KMS-11 (cell line): Measurements from ENCODE around the gene C16orf92.
A peak's percentile ranks its signal among the peaks of the same experiment; 100 is the strongest.

ENCODE experiments used
- H2AFZ ChIP-seq: fragments of 200-600 bp; sonication (generic); 2 replicates; pipeline ENCODE4 v1.6.1; 2016; ENCODE audit warnings: antibody characterized with exemption, mixed run types, low read depth
- H3K27ac ChIP-seq: fragments of 200-600 bp; sonication (generic); 2 replicates; pipeline ENCODE4 v1.6.1; 2016; ENCODE audit warnings: mild to moderate bottlenecking, mixed run types
- H3K27me3 ChIP-seq: fragments of 200-600 bp; sonication (generic); 2 replicates; pipeline ENCODE4 v1.6.1; 2017; ENCODE audit warnings: mild to moderate bottlenecking, low read depth, mixed run types, moderate library complexity; ENCODE audit not compliant: insufficient read depth
- H3K36me3 ChIP-seq: fragments of 200-600 bp; sonication (generic); 2 replicates; pipeline ENCODE4 v1.6.1; 2017; ENCODE audit warnings: mild to moderate bottlenecking, mixed run types; ENCODE audit not compliant: insufficient read depth
- H3K4me1 ChIP-seq: fragments of 200-600 bp; sonication (generic); 2 replicates; pipeline ENCODE4 v1.6.1; 2016; ENCODE audit warnings: mild to moderate bottlenecking, low read depth, mixed run types; ENCODE audit not compliant: poor library complexity, severe bottlenecking
- H3K4me2 ChIP-seq: fragments of 200-600 bp; sonication (generic); 2 replicates; pipeline ENCODE4 v1.7.0; 2016; ENCODE audit warnings: mild to moderate bottlenecking, mixed run types
- H3K4me3 ChIP-seq: fragments of 200-600 bp; sonication (generic); IDR thresholded peaks from 2 replicates; pipeline ENCODE4 v1.6.1; 2017; ENCODE audit warnings: low read depth, low read length, mixed read lengths; ENCODE audit not compliant: insufficient read depth
- H3K79me2 ChIP-seq: fragments of 200-600 bp; sonication (generic); 2 replicates; pipeline ENCODE4 v1.6.1; 2016; ENCODE audit warnings: low read depth, mixed run types; ENCODE audit not compliant: insufficient read depth
- H3K9ac ChIP-seq: fragments of 200-600 bp; sonication (generic); 2 replicates; pipeline ENCODE4 v1.6.1; 2016; ENCODE audit warnings: mild to moderate bottlenecking, mixed run types
- H4K20me1 ChIP-seq: fragments of 200-600 bp; sonication (generic); 2 replicates; pipeline ENCODE4 v1.6.1; 2016; ENCODE audit warnings: mild to moderate bottlenecking, mixed run types; ENCODE audit not compliant: insufficient read depth
- TF ChIP-seq, protein P1 (sequence below): fragments of 200-600 bp; sonication (generic); conservative IDR thresholded peaks from 2 replicates; pipeline ENCODE4 v1.6.1; 2017; ENCODE audit warnings: low read depth, mild to moderate bottlenecking, antibody characterized with exemption, low read length, moderate library complexity, mixed read lengths

C16orf92 gene

DNA sequence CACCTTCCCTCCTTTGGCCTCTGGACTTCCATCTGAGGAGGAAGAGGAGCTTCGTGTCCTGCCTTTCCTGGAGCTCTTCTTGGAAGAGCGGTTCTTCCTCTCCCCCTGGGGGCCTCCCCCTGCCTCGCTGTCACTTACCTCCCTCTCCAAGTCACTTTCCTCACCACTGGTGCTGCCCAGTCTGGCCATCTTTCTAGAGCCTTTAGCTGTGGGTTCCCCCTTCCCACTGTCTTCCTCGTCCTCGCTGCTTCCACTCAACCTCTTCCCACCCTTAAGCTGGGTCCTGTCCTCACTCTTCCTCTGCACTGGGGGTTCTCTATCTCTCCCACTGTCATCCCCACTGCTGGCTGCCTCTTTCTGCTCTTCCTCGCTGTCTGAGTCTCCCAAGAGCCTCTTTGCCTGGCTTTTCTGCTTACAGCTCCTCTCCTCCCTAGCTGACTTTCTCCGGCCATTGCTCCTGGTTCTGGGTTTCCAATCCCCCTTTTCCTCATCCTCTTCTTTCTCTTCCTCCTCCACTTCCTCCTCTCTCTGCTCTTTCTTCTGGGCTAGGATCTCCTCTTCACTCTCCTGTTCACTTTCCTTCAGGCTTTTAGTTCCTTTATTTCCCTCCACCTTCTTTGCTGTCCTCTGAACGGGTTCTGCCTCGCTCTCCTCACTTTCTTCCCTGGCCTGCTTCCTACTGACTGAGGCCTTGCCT lies 28.9 kb upstream of the C16orf92 start:
- H3K36me3 ChIP-seq, result no peaks in the 10 kb centered on the region
- no peak overlapping the region for H3K4me3 ChIP-seq
- no peaks in the 10 kb centered on the region for H4K20me1 ChIP-seq
- H2AFZ ChIP-seq, result no peak overlapping the region
- peaks cover 17% of the 10 kb centered on the region for H3K4me1 ChIP-seq
- H3K9ac ChIP-seq, result peak overlapping the region; percentile 100; the same call in 1 of the 2 replicates
- TF ChIP-seq, protein P1, sequence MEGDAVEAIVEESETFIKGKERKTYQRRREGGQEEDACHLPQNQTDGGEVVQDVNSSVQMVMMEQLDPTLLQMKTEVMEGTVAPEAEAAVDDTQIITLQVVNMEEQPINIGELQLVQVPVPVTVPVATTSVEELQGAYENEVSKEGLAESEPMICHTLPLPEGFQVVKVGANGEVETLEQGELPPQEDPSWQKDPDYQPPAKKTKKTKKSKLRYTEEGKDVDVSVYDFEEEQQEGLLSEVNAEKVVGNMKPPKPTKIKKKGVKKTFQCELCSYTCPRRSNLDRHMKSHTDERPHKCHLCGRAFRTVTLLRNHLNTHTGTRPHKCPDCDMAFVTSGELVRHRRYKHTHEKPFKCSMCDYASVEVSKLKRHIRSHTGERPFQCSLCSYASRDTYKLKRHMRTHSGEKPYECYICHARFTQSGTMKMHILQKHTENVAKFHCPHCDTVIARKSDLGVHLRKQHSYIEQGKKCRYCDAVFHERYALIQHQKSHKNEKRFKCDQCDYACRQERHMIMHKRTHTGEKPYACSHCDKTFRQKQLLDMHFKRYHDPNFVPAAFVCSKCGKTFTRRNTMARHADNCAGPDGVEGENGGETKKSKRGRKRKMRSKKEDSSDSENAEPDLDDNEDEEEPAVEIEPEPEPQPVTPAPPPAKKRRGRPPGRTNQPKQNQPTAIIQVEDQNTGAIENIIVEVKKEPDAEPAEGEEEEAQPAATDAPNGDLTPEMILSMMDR, result no peak
- H3K79me2 ChIP-seq, result peaks cover 10% of the 10 kb centered on the region; the same call in 1 of the 2 replicates
- H3K27ac ChIP-seq, result peak overlapping the region; percentile 100; the same call in 1 of the 2 replicates
- no peaks in the 10 kb centered on the region for H3K27me3 ChIP-seq
- peak overlapping the region; percentile 93 for H3K4me2 ChIP-seq

DNA sequence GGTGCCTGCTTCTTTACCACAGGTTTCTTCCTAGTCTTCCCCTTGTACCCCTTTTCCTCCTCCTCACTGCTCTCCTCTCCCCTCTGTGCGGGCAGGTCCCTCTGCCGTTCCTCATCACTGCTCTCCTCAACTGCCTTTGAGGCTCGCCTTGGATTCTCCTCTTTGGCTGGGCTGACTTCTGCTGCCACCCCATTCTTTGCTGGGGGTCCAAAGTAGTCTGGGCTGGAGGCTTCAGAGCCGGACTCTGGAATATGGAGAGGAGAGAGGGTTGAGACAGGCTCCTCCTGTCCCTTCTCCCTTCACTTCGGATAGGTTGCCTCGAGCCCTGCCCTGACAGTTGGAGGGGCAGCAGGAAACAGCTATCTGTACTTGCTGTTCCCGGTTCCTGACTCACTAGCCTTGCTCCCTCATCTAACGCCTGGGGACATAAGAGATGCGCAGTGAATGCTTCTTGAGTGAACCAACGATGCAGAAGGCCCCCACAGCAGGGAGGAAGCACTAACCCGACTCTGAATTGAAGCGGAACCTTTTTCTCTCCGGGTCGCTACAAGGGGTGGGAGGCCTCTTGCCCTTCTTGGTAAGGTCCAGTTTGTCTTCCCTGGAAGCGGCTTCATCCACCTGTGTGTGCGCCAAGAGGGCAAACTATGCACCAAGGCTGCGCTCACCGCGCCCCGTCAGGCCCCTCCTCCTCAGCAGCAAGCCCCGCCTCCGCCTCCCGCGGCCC lies 28.2 kb upstream of the C16orf92 start:
- H3K27me3 ChIP-seq, result no peaks in the 10 kb centered on the region
- H3K27ac ChIP-seq, result peak overlapping the region; percentile 100
- TF ChIP-seq, protein P1, result no peak
- H3K36me3 ChIP-seq, result no peaks in the 10 kb centered on the region
- peak overlapping the region; percentile 9 for H3K4me3 ChIP-seq
- H3K4me2 ChIP-seq, result peak overlapping the region; percentile 93
- H2AFZ ChIP-seq, result peak overlapping the region; percentile 95
- H3K4me1 ChIP-seq, result peaks cover 17% of the 10 kb centered on the region
- H3K79me2 ChIP-seq, result peaks cover 10% of the 10 kb centered on the region; the same call in 1 of the 2 replicates
- peak overlapping the region; percentile 100 for H3K9ac ChIP-seq
- H4K20me1 ChIP-seq, result no peaks in the 10 kb centered on the region

DNA sequence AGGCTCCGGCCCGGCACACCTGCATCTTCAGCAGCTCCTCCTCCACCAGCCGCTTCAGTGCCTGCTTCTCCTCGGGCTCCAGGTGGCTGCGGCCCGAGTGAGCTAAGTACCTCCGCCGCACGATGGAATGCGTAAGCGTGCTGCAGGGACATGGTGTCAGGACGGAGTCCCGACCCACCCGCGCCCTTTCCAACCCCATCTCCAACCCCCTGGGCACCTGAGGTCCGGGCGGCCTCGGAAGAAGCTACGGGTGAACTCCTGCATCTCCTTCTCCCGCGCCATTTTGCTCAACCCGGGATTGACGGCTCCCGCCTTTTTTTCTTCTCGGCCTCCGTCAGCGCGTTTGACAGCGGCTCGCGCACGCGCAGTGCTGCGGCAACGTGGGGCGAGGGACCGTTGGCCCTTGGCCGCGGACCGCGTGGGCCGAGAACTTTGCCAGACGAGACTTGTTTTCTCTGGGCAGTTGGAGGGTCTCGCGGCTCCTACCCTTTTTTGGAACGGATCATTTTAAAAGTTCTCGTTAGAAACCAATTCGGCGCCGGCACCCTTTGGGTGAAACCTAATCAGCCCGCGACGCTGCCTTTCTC lies 27.6 kb upstream of the C16orf92 start, which contains the start of gene HIRIP3:
Gene HIRIP3 (minus strand): TSS at position 294 of the 587 bp plus-strand sequence. CDS start 12 bp downstream, at position 282.
- H3K79me2 ChIP-seq, result peaks cover 10% of the 10 kb centered on the region; the same call in 1 of the 2 replicates
- peak within 1 kb of the TSS; percentile 95 for H2AFZ ChIP-seq
- no peaks in the 10 kb centered on the region for H4K20me1 ChIP-seq
- peaks cover 17% of the 10 kb centered on the region for H3K4me1 ChIP-seq
- H3K27me3 ChIP-seq, result no peaks in the 10 kb centered on the region
- peak within 1 kb of the TSS; percentile 9 for H3K4me3 ChIP-seq
- H3K9ac ChIP-seq, result peak within 1 kb of the TSS; percentile 100
- TF ChIP-seq, protein P1, result 0 out of 2 replicates have a peak, but pooled peaks have one; percentile 14
- peak within 1 kb of the TSS; percentile 100 for H3K27ac ChIP-seq
- H3K36me3 ChIP-seq, result no peaks in the 10 kb centered on the region
- H3K4me2 ChIP-seq, result peak within 1 kb of the TSS; percentile 93

DNA sequence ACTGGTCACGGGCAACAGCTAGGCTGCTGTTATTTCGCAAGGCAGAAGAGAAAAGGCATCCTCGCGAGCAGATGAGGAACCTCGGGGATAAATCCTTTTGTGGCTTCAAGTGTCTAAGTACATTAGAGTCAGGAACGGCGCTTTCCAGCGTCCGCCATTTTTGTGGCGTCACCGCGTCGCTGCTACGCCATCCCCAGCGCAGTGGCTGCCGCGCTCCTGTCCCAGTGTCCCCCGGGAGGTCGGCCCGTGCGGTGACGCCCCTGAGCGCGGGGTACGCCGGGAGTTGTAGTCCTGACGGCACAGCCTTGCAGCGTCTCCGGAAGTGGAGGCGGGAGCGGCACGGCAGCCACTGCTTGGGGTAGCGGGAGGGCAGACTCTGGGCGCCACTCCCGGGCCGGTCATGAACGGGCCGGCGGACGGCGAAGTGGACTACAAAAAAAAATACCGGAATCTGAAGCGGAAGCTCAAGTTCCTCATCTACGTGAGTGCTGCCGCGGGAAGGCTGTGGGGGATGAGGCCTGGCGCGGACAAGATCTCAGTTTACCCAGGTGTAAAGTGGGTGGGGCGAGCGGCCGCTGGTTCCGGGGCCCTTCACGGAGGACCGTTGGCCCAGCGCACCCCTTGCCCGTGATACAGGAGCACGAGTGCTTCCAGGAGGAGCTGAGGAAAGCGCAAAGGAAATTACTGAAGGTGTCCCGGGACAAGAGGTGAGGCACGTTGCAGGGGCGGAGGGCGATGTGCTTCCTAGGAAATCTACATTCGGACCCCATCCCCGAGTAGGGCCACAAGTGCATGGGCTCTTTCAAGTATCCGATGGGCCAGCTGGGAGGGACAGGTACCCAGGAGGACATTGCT lies 26.9 kb upstream of the C16orf92 start, which contains the start of gene INO80E:
Gene INO80E (plus strand): TSS at position 331 of the 855 bp plus-strand sequence. CDS start 70 bp downstream, at position 401.
- H3K27ac ChIP-seq, result peak within 1 kb of the TSS; percentile 100
- peak within 1 kb of the TSS; percentile 95 for H2AFZ ChIP-seq
- peak within 1 kb of the TSS; percentile 9 for H3K4me3 ChIP-seq
- peaks cover 10% of the 10 kb centered on the region; the same call in 1 of the 2 replicates for H3K79me2 ChIP-seq
- no peaks in the 10 kb centered on the region for H4K20me1 ChIP-seq
- TF ChIP-seq, protein P1, result no peak
- no peaks in the 10 kb centered on the region for H3K36me3 ChIP-seq
- peak within 1 kb of the TSS; percentile 93 for H3K4me2 ChIP-seq
- peaks cover 17% of the 10 kb centered on the region for H3K4me1 ChIP-seq
- H3K27me3 ChIP-seq, result no peaks in the 10 kb centered on the region
- H3K9ac ChIP-seq, result peak within 1 kb of the TSS; percentile 100
